ENCODE measurements around the gene ANKS1B.
"Not testable (repeated sequence)": the region's sequence is repeated elsewhere in the genome, so short reads cannot be mapped to it uniquely, and the experiment has no call there.

The ANKS1B gene

GRCh38 chr12:99259040-99259934 lies 725.4 kb downstream of the ANKS1B start:
- Histone ChIP-seq H3K4me3 (no peak overlapping the region), H3K27ac (peak overlapping the region in 1 of 21 experiments; percentile 30)

GRCh38 chr12:99257672-99258071 lies 727.1 kb downstream of the ANKS1B start:
- Histone ChIP-seq H3K4me3 (no peak overlapping the region), H3K27ac (no peak overlapping the region)

GRCh38 chr12:99253068-99253467 lies 731.7 kb downstream of the ANKS1B start:
- no peak overlapping the region for H3K27ac ChIP-seq

GRCh38 chr12:99250091-99250490 lies 734.6 kb downstream of the ANKS1B start:
- no peak overlapping the region for H3K4me3 ChIP-seq
- no peak overlapping the region for H3K27ac ChIP-seq

More at GRCh38 chr12:99253068-99253467, 731.7 kb downstream of the ANKS1B start:
- H3K4me3 ChIP-seq: no peak overlapping the region

- Histone ChIP-seq H3K4me3 (no peak overlapping the region), H3K27ac (no peak overlapping the region)
Measured at GRCh38 chr12:99249543-99249942, 735.2 kb downstream of the ANKS1B start.

- H3K27ac ChIP-seq: not testable (repeated sequence)
Measured at GRCh38 chr12:99237907-99238538, 746.7 kb downstream of the ANKS1B start.

GRCh38 chr12:99235381-99235780 lies 749.4 kb downstream of the ANKS1B start:
- H3K27ac ChIP-seq: no peak overlapping the region
- H3K4me3 ChIP-seq: no peak overlapping the region

More at GRCh38 chr12:99237907-99238538, 746.7 kb downstream of the ANKS1B start:
- H3K4me3 ChIP-seq: not testable (repeated sequence)

- no peak overlapping the region for H3K27ac ChIP-seq
- no peak overlapping the region for H3K4me3 ChIP-seq
Measured at GRCh38 chr12:99234702-99235101, 750.0 kb downstream of the ANKS1B start.

GRCh38 chr12:99232324-99232723 lies 752.4 kb downstream of the ANKS1B start:
- Histone ChIP-seq H3K4me3 (no peak overlapping the region), H3K27ac (no peak overlapping the region)

GRCh38 chr12:99231031-99231430 lies 753.7 kb downstream of the ANKS1B start:
- Histone ChIP-seq H3K4me3 (no peak overlapping the region), H3K27ac (no peak overlapping the region)

- Histone ChIP-seq H3K4me3 (no peak overlapping the region), H3K27ac (no peak overlapping the region)
Measured at GRCh38 chr12:99224237-99224636, 760.5 kb downstream of the ANKS1B start.

- no peak overlapping the region for H3K27ac ChIP-seq
- H3K4me3 ChIP-seq: no peak overlapping the region
Measured at GRCh38 chr12:99223579-99223978, 761.2 kb downstream of the ANKS1B start.

- H3K27ac ChIP-seq: no peak overlapping the region
- H3K4me3 ChIP-seq: no peak overlapping the region
Measured at GRCh38 chr12:99213047-99213446, 771.7 kb downstream of the ANKS1B start.

GRCh38 chr12:99212275-99212674 lies 772.5 kb downstream of the ANKS1B start:
- Histone ChIP-seq H3K27ac (no peak overlapping the region), H3K4me3 (no peak overlapping the region)

- Histone ChIP-seq H3K4me3 (no peak overlapping the region), H3K27ac (no peak overlapping the region)
Measured at GRCh38 chr12:99205111-99205510, 779.6 kb downstream of the ANKS1B start.

- Histone ChIP-seq H3K27ac (no peak overlapping the region), H3K4me3 (no peak overlapping the region)
Measured at GRCh38 chr12:99201906-99202645, 782.7 kb downstream of the ANKS1B start.

GRCh38 chr12:99200711-99201384 lies 783.9 kb downstream of the ANKS1B start:
- H3K27ac ChIP-seq: no peak overlapping the region
- no peak overlapping the region for H3K4me3 ChIP-seq

GRCh38 chr12:99195474-99195873 lies 789.3 kb downstream of the ANKS1B start:
- no peak overlapping the region for H3K27ac ChIP-seq
- H3K4me3 ChIP-seq: no peak overlapping the region

GRCh38 chr12:99192489-99192888 lies 792.2 kb downstream of the ANKS1B start:
- Histone ChIP-seq H3K4me3 (no peak overlapping the region), H3K27ac (no peak overlapping the region)

- Histone ChIP-seq H3K4me3 (no peak overlapping the region), H3K27ac (no peak overlapping the region)
Measured at GRCh38 chr12:99176871-99177270, 807.9 kb downstream of the ANKS1B start.
